GM21825 (cell line): ENCODE measurements around the gene GIMAP4.
"Not testable (repeated sequence)": the region's sequence is repeated elsewhere in the genome, so short reads cannot be mapped to it uniquely, and the experiment has no call there.

Experiments
- ATAC-seq: cut with Tn5 transposase; IDR thresholded peaks from one replicate; pipeline ENCODE4 v1.9.1; 2021; ENCODE audit warnings: mild to moderate bottlenecking, moderate library complexity; ENCODE audit not compliant: unreplicated experiment

The GIMAP4 gene

GRCh38 chr7:150579979-150580637 is 12.9 kb downstream of the GIMAP4 start:
- ATAC-seq = not testable (repeated sequence)

DNA sequence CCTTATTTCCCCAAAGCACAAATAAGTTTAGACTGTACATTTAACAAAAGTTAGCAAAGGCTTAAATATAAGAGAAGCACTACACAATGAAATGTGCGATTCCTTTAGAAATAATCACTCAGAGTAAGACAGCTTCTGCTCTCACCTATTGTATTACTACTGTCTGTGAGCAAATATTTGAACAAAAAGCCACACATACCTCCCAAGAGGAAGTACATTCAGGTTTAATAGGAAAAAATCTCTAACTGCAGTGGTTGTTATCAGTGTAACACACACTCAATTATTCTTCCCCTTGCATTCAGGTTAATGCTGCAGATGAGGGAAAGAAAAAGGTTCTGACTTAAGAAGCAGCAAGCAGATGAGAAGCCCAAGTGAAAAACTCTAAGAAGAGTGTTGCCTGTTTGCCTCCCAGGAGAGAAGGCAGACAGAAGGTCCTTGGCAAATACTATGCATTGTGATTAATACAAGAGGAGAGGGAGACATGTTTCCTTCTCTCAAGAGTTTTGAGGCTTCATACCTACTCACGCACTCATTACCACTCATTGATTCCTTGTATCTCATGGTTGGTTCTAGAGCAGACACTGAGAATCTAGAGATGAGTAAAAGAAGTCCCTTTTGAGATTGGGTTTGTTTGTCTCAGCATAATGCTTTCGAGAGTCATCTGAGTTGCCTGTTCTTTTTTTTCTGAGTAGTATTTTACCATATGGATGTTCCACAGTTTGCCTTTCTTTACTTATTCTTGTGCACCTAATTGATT is 13.6 kb downstream of the GIMAP4 start:
- no peak for ATAC-seq

GRCh38 chr7:150585199-150585598 is 18.0 kb downstream of the GIMAP4 start:
- ATAC-seq = no peak

- ATAC-seq = no peak
Measured at GRCh38 chr7:150586068-150586784, 19.0 kb downstream of the GIMAP4 start.

DNA sequence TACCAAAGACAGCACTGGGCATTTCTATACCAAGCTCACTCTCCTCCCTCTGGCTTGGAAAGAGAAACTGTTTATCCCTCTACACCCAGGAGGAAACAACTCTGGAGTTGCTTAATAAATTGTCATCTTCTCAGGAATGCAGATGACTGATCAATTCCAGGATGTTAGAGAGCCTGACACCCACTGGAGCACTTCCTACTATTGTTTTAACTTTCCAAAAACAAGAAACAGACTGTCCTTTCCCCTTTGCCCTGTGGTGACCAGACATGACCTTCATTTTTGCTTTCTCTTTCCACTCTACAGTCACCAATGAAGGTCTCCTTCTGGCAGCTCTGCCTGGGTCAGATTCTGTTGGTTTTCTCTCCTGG is 19.6 kb downstream of the GIMAP4 start:
- ATAC-seq = no peak

DNA sequence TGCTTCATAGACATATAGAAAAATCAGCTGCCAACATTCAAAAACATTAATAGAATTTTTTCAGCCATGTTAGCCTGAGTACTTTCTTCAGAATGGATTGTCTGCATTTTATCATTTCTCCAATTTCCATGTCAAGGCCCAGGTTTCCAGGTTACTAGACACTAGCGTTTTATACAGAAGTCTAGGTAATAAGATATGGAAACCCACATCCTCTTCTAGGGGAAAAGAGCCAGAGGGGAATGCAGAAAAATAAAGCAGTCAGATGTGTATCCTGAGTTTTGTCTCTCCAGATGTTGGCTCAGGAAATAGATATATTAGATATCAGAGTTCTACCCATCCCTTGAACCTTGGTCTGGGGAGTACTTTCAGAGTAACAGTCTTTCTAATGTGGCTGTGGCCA is 20.4 kb downstream of the GIMAP4 start:
- ATAC-seq = no peak

DNA sequence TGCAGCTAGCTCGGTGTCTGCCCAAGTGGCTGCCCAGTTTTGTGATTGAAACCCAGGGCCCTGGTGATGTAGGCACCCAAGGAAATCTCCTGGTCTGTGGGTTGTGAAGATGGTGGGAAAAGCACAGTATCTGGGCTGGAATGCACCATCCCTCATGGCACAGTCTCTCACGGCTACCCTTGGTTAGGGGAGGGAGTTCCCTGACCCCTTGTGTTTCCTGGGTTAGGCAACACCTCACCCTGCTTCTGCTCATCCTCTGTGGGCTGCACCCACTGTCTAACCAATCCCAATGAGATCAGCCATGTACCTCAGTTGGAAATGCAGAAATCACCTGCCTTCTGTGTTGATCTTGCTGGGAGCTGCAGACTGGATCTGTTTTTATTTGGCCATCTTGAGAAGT is 27.6 kb downstream of the GIMAP4 start:
- no peak for ATAC-seq

GRCh38 chr7:150595361-150595760 is 28.2 kb downstream of the GIMAP4 start:
- ATAC-seq = no peak

DNA sequence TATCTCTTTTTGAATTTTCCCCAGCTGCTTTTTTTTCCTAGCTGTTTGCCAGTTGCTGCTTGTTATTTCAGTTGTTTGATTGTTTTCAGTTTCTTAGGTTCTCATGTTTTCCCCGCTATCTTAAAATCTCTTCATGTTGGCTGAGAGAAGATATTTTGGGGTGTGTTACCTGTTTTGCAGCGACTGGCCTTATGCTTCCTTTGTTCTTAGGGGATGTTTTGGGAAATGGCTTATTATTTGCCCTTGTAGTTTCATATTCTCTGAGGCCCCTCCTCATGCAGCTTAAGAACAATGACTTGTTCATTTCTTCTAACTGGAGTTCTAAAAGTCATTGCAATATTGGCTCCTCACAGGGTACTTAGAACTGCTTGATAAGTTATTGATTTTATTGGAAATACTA is 36.4 kb downstream of the GIMAP4 start:
- ATAC-seq = not testable (repeated sequence)

GRCh38 chr7:150610233-150610632 is 43.0 kb downstream of the GIMAP4 start:
- ATAC-seq = no peak

GRCh38 chr7:150612925-150613324 is 45.7 kb downstream of the GIMAP4 start:
- ATAC-seq = no peak

DNA sequence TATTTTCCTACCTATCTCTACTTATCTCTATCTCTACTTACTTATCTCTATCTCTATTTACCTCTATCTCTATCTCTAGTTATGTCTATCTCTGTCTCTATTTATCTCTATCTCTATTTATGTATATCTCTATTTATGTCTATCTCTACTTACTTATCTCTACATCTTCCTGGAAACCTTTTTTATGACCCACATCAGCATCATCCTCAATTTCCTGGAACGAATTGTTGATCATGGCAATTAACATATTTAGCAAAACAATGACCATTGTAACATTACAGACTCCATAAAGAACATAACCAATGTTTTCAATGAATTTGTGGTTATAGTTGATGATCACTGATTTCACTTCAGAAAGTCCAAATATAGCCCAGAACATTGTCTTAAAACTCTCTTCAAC is 46.7 kb downstream of the GIMAP4 start:
- no peak for ATAC-seq

- ATAC-seq = not testable (repeated sequence)
Measured at GRCh38 chr7:150614426-150614825, 47.2 kb downstream of the GIMAP4 start.

DNA sequence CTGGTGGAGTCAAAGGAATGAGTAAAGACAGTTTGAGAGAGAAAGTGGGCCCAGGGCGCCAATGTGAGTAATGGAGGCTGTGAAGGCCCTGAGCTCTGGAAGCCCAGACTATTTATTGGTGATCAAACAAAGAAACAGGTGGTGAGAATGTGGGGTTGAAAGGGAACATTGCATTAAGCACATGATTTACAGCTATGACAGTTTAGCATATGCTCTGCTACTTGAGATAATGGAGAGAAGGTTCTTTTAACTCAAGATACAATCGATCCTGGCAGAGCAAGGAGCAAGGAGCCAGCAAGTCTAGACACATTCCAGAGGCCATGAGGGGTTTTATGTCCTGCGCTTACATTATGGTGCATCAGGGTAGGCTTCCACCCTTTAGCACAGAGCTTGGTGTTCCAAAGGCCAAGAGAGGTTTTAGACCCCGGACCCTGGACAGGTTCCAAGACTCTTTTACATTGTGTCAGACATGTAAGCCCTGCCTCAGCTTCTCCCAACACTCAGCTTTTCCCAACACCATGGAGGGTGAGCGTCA is 48.1 kb downstream of the GIMAP4 start:
- not testable (repeated sequence) for ATAC-seq

GRCh38 chr7:150620061-150620460 is 52.9 kb downstream of the GIMAP4 start:
- ATAC-seq = no peak

- ATAC-seq = no peak
Measured at GRCh38 chr7:150620617-150621371, 53.6 kb downstream of the GIMAP4 start.

DNA sequence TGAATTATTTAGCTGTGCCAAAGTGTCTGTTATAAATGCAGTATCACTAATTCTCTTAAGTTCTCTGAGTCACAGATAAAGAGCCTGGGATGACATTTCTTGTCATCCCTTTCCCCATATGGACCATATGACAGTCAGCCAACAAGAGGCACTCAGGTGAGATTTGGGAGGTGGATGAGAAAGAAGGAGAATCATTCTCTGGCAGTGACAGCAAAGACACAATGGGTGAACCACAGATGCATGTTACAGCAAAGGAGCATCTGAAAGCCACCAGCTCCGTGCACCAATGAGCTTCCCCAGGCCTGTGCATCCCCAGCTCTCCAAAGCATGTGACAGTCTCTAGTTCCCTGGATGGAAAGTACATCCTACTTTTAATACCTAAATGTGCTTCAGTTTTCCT is 54.2 kb downstream of the GIMAP4 start:
- ATAC-seq = no peak
